Panc1 (cell line): ENCODE results near the gene S100A16.

Experiments used
- CTCF ChIP-seq: fragments of 450-650 bp; IDR thresholded peaks from 2 replicates; pipeline ENCODE4 v1.5.1; 2017; ENCODE audit warnings: mild to moderate bottlenecking
- POLR2AphosphoS5 ChIP-seq: IDR thresholded peaks from 2 replicates; pipeline ENCODE4 v1.6.1; 2012; ENCODE audit warnings: mild to moderate bottlenecking, low read depth, low read length, moderate library complexity
- REST ChIP-seq, 2 experiments: IDR thresholded peaks; 2 replicates each; pipeline ENCODE4 v1.6.1; 2011 to 2012; ENCODE audit warnings: low read depth in 2 of 2, control low read depth in 1 of 2, low read length in 1 of 2, mild to moderate bottlenecking in 1 of 2, moderate library complexity in 1 of 2; ENCODE audit not compliant: insufficient read depth in 1 of 2
- SIN3A ChIP-seq: IDR thresholded peaks from 2 replicates; pipeline ENCODE4 v1.6.1; 2012; ENCODE audit warnings: low read depth, mild to moderate bottlenecking, low read length, moderate library complexity, borderline replicate concordance; ENCODE audit not compliant: insufficient read depth
- TCF7L2 ChIP-seq: IDR thresholded peaks from 2 replicates; pipeline ENCODE4 v1.6.1; 2011; ENCODE audit warnings: mild to moderate bottlenecking, low read depth, low read length, inconsistent platforms

- no peak for TF ChIP-seq CTCF
- no peak for TF ChIP-seq POLR2AphosphoS5
- TF ChIP-seq TCF7L2 = no peak
- TF ChIP-seq SIN3A = no peak
- TF ChIP-seq REST (IDR thresholded peaks at IDR 0.05; ENCODE audit: insufficient read depth in 1 of 2, low read depth in 2 of 2, low read length in 1 of 2) = no peak
These were observed 39.6 kb downstream of the S100A16 start for GRCh38 chr1:153573351-153573750.
